ENCODE data around the gene ADPRH.

Gene ADPRH

DNA sequence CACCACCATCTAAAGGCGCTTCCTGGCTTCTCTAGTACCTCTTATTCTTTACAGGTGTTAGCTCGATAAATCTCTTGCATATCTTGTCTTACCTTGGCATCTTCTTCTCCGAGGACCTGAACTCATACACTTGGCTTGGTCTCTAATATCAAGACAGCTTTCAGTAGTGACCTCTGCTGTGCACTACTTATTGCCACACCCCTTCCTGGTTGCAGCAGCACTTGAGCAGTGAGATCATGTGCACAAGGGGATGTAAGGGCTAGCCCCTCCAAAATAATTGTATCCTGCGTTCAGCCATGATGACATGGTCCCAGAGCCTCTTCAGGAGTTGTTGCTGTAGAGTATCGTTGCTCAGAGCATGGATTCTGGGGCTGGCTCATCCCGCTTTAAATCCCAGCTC, 17.1 kb downstream of the ADPRH start:
- no peak for DNase-seq (ENCODE audit: low read depth in 4 of 4, low spot score in 1 of 4)

DNA sequence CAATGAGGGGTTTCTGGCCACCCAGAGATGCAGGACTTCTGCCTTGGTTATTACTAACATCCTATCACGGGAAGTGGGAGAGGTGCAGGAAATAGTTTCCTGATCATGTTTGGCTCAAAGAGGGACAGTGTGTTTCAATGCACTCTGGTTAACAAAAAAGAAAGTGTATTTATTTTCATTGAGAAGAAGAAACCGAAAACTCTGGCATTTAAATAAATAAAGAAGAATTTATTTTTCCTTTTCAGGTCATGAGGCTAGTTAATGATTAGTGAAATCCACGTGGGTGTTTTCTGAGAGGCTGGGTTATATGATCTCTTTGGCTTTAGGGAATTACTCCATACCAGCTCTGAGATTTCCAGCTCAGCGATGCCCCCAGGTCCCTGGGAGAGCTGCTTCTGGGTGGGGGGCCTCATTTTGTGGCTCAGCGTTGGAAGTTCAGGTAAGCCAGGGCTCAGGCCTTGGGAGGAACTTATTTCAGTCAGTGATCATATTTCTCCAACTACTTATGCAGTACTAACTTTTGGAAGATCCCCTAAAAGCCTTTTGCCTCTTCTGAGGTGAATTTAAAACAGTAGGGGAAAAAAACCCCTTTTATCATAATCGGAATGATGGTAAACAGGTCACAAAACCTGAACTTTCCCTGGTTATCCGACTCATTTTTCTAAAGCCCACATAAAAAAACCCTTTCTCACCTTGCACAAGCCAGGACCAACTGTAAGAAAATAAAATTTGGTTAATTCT, 18.4 kb downstream of the ADPRH start, which contains the start of gene PLA1A:
TSS of gene PLA1A (plus strand) at position 338 of the 741 bp plus-strand sequence. CDS start at position 367, 29 bp downstream.
- no peak for DNase-seq (ENCODE audit: low read depth in 4 of 4, low spot score in 1 of 4)

DNA sequence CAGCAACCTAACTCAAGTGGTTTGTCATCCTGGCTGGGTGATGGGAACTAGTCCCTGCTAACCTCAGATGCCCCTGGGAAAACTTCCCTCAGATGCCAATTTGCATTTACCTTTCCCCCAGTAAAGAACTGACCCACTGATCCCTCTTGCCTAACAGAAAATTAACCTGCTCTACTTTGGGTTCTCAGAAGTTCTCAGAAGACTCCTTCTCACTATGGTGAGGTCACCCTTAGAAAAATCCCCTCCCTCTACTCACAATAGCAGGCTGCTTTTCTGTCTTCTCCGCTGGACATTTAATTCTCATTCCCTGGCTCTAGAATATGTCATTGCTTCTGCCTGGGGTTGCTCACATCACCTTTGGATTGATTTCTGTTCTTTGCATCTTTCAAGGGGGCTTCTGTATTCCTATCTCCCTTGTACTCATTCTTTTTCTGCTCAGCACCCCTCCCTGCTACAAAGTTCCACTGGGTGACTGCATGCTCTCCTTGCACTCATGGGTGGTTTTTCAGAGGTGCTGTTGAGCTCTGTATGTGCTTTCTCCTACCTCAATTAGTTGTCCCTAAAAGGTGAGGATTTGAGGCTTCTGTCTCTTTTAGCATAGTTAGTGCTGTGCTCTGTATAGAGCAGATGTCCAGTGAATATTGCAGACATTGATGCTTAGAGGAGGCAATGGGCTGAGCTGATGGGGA, 19.3 kb downstream of the ADPRH start:
- DNase-seq (ENCODE audit: low read depth in 4 of 4, low spot score in 1 of 4) = no peak

DNA sequence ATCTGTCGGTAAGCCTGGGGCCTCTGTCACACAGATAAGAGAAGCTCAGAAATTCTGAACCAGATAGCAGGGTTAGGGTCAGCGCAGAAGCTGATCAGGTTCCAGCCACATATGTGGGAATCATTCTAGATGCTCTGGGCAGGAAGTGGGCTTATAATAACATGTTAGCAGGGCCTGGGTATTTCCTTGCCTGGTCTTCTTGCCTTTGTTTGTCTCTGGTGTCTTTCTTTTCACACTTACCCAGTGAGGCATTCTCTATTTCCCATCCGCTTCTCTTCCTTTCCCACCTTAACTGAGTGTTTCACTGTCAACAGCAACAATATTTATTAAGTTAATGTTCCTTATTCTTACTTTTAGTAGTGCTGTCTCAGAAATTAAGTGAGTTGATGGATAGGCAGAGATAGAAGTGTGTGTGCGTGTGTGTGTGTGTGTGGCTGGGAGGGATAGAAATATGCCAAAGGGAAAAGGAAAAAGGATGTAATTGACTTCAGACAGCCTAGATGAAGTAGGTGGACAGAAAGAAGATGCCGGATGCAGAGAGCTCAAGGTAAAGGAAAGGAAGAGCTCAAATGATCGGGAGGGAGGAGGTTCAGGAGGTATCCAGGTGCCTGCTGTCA, 20.4 kb downstream of the ADPRH start:
- DNase-seq (ENCODE audit: low read depth in 4 of 4, low spot score in 1 of 4) = no peak

DNA sequence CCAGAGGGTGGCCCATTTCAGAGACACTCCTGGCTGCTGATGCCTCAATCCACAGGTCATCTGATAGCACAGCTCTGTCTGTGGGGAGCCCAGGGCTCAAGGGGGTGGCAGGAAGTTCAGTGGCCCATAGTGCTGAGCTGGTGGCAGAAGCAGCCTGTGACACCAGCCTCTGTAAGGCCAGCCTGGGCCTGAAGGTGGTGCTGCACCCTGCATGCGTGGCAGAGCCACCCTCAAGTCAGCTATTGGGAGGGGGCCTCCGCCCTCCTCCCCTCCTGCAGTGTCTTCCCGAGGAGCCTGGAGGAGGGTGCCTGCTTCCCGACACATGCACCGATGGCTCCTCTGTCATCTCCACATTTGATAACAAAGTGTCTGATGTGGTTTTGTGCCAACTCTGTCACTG, 21.4 kb downstream of the ADPRH start:
- DNase-seq (ENCODE audit: low read depth in 4 of 4, low spot score in 1 of 4) = no peak

DNA sequence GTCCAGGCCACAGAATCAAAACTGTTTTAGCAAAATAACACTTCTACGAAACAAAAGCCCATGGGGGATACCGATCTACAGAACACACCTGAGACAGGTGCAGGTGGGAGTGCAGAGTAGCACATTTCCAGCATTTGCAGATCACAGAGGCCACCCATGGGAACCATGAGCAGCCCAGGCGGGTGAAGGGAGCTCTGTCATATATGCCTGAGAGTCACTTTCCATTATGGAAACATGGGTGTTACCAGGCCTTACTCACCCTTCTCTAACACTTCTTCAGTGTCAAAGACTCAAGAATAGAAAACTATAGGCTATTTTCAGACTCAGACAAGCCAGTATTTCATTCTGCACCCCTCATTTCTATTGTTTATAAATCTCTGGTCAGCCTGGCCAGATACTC, 21.9 kb downstream of the ADPRH start:
- no peak for DNase-seq (ENCODE audit: low read depth in 4 of 4, low spot score in 1 of 4)

DNA sequence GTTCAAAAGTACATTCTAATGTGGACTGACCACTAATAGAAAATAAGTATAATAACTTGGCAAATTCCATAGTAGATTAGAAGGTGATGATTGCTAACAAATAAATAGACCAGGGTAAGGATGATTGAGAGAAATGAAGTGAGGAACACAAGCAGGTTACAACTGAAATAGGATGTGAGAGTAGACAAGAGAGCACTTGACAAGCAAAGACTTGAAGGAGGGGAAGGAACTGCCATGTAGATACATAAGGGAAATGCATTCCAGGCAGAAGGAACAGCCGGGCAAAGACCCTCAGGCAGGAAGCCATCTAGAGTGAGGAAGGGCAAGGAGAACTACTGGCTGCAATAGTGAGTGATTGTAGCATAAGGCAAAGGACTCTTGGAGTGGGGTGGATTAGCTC, 23.4 kb downstream of the ADPRH start:
- DNase-seq (ENCODE audit: low read depth in 4 of 4, low spot score in 1 of 4) = no peak

DNA sequence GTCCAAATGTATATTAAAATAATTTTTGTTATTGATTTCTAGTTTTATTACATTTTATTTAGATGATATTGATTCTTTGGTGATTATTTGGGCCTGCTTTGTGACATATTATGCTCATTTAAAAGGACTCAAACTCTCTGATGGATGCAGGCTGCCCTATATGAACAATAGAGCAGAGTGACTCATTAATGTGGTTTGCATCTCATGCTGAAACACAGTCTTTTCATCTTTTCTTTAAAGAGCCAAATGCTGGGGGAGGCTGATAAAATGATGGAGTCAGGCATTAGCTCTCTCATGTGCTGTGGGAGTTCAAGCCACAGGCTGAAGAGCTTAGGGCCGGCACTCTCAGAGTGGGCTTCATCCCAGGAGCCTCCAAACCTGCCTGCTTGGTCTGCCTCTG, 25.6 kb downstream of the ADPRH start:
- no peak for DNase-seq (ENCODE audit: low read depth in 4 of 4, low spot score in 1 of 4)

DNA sequence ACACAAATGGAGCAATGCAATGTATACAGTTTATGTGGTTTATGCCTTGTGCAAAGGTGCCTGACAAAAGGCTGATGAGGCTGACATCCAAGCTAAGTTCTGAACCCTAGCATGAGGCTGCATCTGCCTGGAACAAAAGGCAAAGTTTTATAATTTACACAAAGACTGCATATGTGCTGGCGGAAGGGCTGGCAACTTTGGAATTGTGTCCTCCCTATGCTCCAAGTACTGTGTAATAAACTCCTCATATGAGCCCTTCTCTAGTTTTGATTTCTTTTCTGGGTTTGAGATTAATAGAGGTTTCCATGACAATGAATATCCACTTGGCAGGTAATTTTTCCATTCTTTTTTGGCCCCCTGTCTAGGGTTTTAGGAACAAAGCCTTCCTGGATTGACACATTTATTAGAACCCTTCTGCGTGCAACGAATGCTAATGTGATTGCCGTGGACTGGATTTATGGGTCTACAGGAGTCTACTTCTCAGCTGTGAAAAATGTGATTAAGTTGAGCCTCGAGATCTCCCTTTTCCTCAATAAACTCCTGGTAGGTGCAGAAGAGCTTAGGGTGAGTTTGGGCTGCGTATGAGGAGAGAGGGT, 29.2 kb downstream of the ADPRH start:
- no peak for DNase-seq (ENCODE audit: low read depth in 4 of 4, low spot score in 1 of 4)

DNA sequence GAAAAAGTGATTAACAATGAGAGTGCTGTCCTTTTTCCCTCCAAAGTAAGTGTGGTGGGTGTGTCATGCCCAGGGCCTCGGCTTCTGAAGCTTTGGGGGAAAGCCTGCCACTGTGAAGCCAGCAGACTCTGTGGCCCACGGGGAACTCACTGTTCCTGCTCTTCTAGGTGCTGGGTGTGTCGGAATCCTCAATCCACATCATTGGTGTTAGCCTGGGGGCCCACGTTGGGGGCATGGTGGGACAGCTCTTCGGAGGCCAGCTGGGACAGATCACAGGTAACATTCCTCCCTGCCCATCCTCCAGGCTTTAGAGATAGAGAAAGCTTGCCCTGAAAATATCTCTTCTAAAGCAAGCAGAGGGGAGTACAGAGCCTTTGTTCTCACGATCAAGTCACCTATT, 30.0 kb downstream of the ADPRH start:
- no peak for DNase-seq (ENCODE audit: low read depth in 4 of 4, low spot score in 1 of 4)

DNA sequence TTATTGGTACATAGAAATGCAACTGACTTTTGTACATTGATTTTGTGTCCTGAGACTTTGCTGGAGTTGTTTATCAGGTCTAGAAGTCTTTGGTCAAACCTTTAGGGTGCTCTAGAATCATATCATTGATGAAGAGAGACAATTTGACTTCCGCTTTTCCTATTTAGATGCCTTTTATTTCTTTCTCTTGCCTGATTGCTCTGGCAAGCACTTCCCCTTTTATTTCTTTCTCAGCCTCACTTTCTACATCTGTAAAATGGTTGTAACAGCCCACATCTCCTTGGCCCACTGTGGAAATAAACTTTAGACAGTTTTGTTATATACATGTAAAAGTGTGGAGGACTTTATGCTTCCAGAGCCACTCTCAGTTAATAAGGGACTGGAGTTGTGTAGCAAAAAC, 32.4 kb downstream of the ADPRH start:
- DNase-seq (ENCODE audit: low read depth in 4 of 4, low spot score in 1 of 4) = no peak

DNA sequence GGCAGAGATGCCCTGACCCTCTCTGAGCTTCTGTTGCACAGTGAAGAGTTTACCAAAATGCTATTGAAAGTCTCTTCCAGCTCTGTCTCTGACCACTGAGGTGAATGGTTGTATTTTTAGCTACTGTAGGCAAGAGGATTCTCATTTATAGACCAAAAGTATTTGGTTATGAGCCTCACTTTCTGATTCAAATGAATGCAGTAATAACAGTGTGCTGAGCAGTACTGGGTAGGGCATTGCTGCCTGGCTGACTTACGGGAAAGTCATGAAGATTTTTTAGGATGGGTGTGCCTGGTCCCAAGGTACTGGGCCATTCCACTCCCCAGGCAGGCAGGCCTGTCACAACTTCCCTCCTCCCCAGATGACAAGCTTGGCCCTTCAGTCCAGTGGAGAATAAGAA, 33.9 kb downstream of the ADPRH start:
- no peak for DNase-seq (ENCODE audit: low read depth in 4 of 4, low spot score in 1 of 4)

DNA sequence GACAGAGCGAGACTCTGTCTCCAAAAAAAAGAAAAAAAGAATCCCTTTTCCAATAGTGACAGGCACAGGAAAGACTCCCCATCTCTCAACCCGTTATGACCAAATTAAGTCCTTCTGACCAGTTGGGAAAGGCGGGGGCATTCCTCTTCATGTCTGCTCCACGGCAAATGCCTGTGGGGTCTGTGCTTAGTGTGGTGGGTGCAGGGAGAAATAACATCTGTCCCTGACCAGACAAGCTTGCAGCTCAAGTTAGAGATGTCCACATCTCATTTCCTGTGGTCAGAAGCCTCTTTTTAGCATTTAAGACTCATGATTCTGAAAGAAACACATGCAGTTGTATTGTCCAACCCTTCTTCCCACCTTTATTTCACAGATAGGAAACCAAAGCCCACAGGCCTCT, 34.6 kb downstream of the ADPRH start:
- no peak for DNase-seq (ENCODE audit: low read depth in 4 of 4, low spot score in 1 of 4)

DNA sequence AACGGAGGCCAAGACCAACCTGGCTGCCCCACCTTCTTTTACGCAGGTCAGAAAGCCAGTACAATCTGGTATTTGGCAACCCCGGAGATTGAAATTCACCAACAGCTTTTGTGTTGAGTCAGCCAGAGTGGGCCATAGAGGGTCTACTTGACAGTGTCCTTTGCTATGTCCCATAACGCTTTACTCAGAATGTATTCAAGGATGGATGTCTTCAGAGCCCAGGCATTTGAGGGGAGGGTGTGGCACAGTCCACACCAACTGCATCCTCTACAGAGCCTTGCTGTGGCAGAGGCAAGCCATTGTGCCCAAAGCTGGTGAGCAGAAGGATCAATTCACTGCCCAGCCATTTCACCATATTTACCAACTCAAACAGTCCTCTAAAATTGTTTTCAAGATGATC, 36.8 kb downstream of the ADPRH start:
- DNase-seq (ENCODE audit: low read depth in 4 of 4, low spot score in 1 of 4) = no peak

DNA sequence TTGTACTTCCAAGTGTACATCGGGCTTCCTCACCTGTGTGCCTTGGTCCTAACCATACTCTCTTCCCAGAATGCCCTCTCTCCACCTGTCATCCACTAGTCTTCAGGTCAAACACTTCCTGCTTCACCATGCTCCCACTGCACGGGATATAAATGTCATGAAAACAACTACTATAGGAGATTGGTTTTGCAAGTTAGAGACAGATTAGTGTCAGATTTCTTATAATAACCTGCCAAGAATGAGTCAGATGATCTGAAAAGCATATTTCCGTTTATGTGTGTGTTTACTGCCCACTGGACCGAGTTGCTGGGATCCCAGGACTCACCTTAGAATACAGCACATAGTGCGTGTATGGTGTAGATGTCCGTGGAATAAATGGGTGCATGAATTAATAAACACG, 39.8 kb downstream of the ADPRH start:
- DNase-seq (ENCODE audit: low read depth in 4 of 4, low spot score in 1 of 4) = no peak

DNA sequence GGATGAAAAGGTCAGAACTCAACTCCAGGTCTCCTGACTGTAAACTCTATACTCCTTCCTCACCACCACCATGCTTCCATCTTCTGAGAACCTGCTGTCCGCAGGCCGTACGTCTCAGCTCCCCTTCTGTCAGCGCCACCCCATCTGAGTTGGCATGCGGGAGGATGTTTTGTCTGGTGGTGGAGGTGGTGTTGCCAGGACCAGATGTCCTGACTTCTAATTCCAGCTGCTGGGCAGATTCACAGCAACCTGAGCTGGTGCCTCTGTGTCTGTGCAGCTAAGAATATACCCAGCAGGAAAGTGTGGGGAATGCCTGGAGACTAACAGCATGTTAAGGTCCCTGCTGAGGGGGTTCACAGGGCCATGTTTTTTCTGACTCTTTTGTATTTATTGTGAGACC, 41.6 kb downstream of the ADPRH start:
- DNase-seq (ENCODE audit: low read depth in 4 of 4, low spot score in 1 of 4) = no peak

DNA sequence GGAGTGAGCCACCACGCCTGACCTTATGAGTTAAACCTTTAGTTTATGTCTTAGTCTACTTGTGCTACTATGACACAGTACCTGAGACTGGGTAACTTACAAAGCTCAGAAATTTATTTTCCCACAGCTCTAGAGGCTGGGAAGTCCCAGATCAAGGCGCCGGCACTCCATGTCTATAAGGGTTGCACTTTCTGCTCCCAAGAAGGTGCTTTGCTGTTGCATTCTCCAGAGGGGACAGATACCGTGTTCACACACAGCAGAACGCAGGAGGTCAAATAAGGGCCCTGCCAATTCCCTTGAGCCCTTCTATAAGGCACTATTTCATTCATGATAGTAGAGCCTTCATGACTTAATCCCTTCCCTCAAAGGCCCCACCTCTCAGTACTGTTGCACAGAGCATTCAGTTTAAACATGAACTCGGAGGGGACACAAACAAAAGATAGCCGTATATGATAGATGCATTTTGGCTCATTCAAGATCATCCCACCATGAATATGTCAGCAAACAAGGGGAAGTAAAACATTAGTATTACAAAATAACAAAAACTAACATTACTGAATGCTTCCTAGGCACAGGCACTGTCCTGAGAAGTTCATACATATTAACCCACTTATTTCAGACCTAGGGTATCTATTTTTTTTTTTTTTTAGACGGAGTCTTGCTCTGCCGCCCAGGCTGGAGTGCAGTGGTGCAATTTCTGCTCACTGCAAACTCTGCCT, 44.9 kb downstream of the ADPRH start:
- no peak for DNase-seq (ENCODE audit: low read depth in 4 of 4, low spot score in 1 of 4)

DNA sequence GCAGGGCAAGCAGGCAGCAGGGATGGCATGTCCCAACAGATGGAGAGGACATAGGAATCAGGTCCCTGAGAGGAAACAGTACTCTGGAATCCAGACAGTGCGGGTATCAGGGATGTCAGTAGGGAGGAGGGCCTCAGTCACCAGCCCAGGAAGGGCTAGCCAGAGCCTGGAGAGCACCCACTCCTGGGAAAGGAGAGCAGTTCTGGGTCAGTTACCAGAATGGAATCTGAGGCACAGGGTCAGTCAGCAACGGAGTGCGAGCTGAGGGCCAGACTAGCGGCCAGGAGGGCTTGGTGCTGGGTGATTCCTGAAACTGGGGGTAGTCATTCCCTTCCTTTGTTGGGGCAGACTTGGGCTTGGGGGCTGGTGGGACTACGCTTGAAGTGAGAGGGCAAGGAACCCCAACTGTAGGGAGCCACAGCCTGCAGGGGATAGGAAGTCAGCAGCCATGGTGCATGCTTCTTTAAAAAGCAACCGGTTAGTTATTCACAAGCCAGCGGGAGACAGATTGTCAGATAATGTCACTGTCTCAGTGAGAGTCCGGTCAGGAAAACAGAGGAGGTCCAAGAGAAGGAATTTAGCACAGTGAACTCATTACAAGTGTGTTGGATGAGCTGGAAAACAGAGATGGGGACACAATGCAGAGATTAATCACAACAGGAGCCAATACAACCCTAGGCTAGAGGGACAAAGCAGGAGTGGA, 46.3 kb downstream of the ADPRH start:
- DNase-seq (ENCODE audit: low read depth in 4 of 4, low spot score in 1 of 4) = no peak

DNA sequence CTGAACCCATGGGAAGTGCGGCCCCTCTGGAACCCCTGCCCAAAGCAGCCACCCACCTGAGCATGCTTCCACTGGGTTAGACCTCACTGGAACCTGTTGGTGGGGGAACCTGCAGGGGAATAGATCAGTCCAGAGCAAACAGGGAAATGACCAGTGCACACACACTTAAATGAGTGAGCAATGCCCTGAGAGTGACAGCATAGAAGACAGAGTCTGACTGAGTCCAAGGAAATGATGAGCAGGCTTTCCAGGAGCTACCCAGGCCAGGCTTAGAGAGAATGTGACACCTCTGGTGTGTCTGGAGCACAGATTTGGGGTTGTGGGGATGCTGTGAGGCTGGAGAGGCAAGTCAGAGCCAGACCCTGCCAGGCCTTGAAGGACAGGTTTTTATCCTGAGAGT, 46.9 kb downstream of the ADPRH start:
- DNase-seq (ENCODE audit: low read depth in 4 of 4, low spot score in 1 of 4) = no peak

DNA sequence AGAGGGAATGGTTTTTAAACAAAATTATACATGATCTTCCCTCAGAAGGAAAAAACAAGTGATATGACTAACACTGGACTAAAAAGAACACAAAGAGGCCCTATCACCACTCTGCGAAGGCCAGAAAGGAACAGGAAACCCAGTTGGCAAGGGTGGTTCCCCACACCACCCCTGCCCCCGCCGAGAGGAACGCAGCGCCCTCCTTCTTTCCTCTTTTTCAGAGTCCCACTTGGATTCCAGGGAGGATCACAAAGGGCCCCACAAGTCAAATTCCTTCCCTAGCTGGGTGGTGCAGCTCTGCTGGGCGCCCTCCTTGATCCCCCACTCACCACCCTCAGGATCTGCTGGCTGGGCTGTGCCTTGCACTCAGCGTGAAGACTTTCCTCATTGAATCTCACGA, 48.2 kb downstream of the ADPRH start:
- no peak for DNase-seq (ENCODE audit: low read depth in 4 of 4, low spot score in 1 of 4)

DNA sequence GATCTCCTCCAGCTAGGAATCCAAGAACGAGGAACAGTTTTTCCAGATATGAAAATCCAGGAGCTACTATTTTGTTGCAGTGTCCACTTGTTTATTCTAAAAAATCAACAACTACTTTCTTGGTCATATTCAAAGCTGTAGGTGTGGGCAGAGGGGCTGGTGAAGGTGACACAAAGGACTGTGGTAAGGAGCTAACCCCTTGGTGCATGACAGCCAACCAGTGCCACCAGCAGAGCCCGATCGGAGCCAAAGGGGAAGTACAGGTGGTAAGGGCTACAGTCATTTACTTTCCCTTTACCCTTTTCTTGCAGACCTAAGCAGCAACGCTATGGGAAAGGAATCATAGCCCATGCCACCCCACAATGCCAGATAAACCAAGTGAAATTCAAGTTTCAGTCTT, 49.1 kb downstream of the ADPRH start:
- DNase-seq (ENCODE audit: low read depth in 4 of 4, low spot score in 1 of 4) = no peak

Measured in stimulated activated CD4-positive, alpha-beta T cell treated with anti-CD3 and anti-CD28 coated beads, Interleukin-1b, Interleukin-23, amount 100 ng/mL, for 24 hours (primary cell).